Measurements from ENCODE around the gene OSBPL7. TPM values are rescaled to one million over a fixed set of nuclear protein-coding genes. Genes with fewer than 3 reads are reported as not detected.

The OSBPL7 gene
- total and polyA plus RNA-seq, 8 donors = 14.3 to 36.4 (median 19.0) TPM

GRCh38 chr17:47851764-47852112 lies 30.1 kb upstream of the OSBPL7 start:
- H3K4me1 ChIP-seq = peaks cover 0 to 22% of the 10 kb centered on the region in 2 donors
- peaks cover 46 to 100% of the 10 kb centered on the region in 2 donors for H3K27me3 ChIP-seq
- TF ChIP-seq CTCF (IDR thresholded peaks at IDR 0.05) = no peak
- H3K4me3 ChIP-seq = peak overlapping the region in 1 of 2 donors; percentile 35
- no peaks in the 10 kb centered on the region for H3K9me3 ChIP-seq
- H3K36me3 ChIP-seq = no peaks in the 10 kb centered on the region
- no peak overlapping the region for H3K27ac ChIP-seq
- DNase-seq = no peak
- ATAC-seq = no peak
- intact Hi-C loops (cut with DNase I) = no loop called here

GRCh38 chr17:47850692-47851573 lies 29.3 kb upstream of the OSBPL7 start, which contains the start of gene SP6:
Gene SP6, minus strand, starts transcription at chr17:47851163. Its CDS starts 2,734 bp downstream, at chr17:47848429.
- H3K27me3 ChIP-seq = peaks cover 54 to 100% of the 10 kb centered on the region in 2 donors
- H3K36me3 ChIP-seq = no peaks in the 10 kb centered on the region
- ATAC-seq (peak; percentile 97), DNase-seq (peak in 3 of 4 donors; percentile 66 to 94 (median 79))
- peaks cover 0 to 26% of the 10 kb centered on the region in 2 donors for H3K4me1 ChIP-seq
- peak within 1 kb of the TSS; percentile 24 to 35 for H3K4me3 ChIP-seq
- intact Hi-C loops (cut with DNase I) = no loop called here
- TF ChIP-seq CTCF (IDR thresholded peaks at IDR 0.05) = no peak
- peak within 1 kb of the TSS in 1 of 2 donors; percentile 55 for H3K27ac ChIP-seq
- H3K9me3 ChIP-seq = no peaks in the 10 kb centered on the region

GRCh38 chr17:47850373-47850691 lies 28.7 kb upstream of the OSBPL7 start:
- Histone ChIP-seq H3K9me3 (no peaks in the 10 kb centered on the region), H3K4me3 (peak overlapping the region; percentile 24 to 35), H3K36me3 (no peaks in the 10 kb centered on the region), H3K4me1 (peaks cover 0 to 26% of the 10 kb centered on the region in 2 donors), H3K27me3 (peaks cover 51 to 100% of the 10 kb centered on the region in 2 donors), H3K27ac (peak overlapping the region in 1 of 2 donors; percentile 55)
- intact Hi-C loops (cut with DNase I) = no loop called here
- DNase-seq (no peak), ATAC-seq (peak; percentile 8)
- TF ChIP-seq CTCF (IDR thresholded peaks at IDR 0.05) = no peak

- DNase-seq (no peak), ATAC-seq (no peak)
- no peak for TF ChIP-seq CTCF (IDR thresholded peaks at IDR 0.05)
- Histone ChIP-seq H3K4me1 (peaks cover 0 to 43% of the 10 kb centered on the region in 2 donors), H3K9me3 (no peaks in the 10 kb centered on the region), H3K27me3 (peaks cover 42 to 90% of the 10 kb centered on the region in 2 donors), H3K4me3 (no peak overlapping the region), H3K36me3 (no peaks in the 10 kb centered on the region), H3K27ac (no peak overlapping the region)
- intact Hi-C loops (cut with DNase I) = no loop called here
These were observed 26.6 kb upstream of the OSBPL7 start for GRCh38 chr17:47848198-47848513.

GRCh38 chr17:47847341-47848197 lies 26.0 kb upstream of the OSBPL7 start:
- peaks cover 0 to 48% of the 10 kb centered on the region in 2 donors for H3K4me1 ChIP-seq
- TF ChIP-seq CTCF (IDR thresholded peaks at IDR 0.05) = peak in 1 of 2 donors; percentile 3
- H3K36me3 ChIP-seq = no peaks in the 10 kb centered on the region
- ATAC-seq (no peak), DNase-seq (peak in 1 of 4 donors; percentile 73)
- no peak overlapping the region for H3K4me3 ChIP-seq
- intact Hi-C loops (cut with DNase I) = no loop called here
- peaks cover 36 to 84% of the 10 kb centered on the region in 2 donors for H3K27me3 ChIP-seq
- H3K9me3 ChIP-seq = no peaks in the 10 kb centered on the region
- H3K27ac ChIP-seq = no peak overlapping the region
